Suprapubic skin (tissue), 4 donors: ENCODE data around the gene MYADM.
"Not testable (repeated sequence)": the region's sequence is repeated elsewhere in the genome, so short reads cannot be mapped to it uniquely, and the experiment has no call there.

Experiments used
- EP300 ChIP-seq: sonication (generic); formaldehyde crosslinking; IDR thresholded peaks from one replicate; pipeline ENCODE4 v1.6.1; 2017; ENCODE audit warnings: antibody characterized with exemption
- POLR2A ChIP-seq, 2 donors: fragments of 450-650 bp; IDR thresholded peaks; one replicate each; pipeline ENCODE4 v1.6.1; 2017; ENCODE audit warnings: antibody characterized with exemption in 2 of 2, mild to moderate bottlenecking in 2 of 2, moderate library complexity in 2 of 2
- POLR2AphosphoS5 ChIP-seq, 3 donors: sonication (generic); formaldehyde crosslinking; IDR thresholded peaks; one replicate each; pipeline ENCODE4 v1.6.1; 2017; ENCODE audit warnings: antibody characterized with exemption in 3 of 3
- TF ChIP-seq, protein P1 (sequence below), 2 donors: fragments of 200-600 bp in 1 of 2; fragments of 450-650 bp in 1 of 2; sonication (generic) in 1 of 2; IDR thresholded peaks; one replicate each; pipeline ENCODE4 v1.5.1; 2016 to 2019; ENCODE audit warnings: antibody characterized with exemption in 2 of 2, mild to moderate bottlenecking in 1 of 2, moderate library complexity in 1 of 2

GRCh38 chr19:53840914-53841313 is 26.8 kb upstream of the MYADM start:
- TF ChIP-seq, protein P1, sequence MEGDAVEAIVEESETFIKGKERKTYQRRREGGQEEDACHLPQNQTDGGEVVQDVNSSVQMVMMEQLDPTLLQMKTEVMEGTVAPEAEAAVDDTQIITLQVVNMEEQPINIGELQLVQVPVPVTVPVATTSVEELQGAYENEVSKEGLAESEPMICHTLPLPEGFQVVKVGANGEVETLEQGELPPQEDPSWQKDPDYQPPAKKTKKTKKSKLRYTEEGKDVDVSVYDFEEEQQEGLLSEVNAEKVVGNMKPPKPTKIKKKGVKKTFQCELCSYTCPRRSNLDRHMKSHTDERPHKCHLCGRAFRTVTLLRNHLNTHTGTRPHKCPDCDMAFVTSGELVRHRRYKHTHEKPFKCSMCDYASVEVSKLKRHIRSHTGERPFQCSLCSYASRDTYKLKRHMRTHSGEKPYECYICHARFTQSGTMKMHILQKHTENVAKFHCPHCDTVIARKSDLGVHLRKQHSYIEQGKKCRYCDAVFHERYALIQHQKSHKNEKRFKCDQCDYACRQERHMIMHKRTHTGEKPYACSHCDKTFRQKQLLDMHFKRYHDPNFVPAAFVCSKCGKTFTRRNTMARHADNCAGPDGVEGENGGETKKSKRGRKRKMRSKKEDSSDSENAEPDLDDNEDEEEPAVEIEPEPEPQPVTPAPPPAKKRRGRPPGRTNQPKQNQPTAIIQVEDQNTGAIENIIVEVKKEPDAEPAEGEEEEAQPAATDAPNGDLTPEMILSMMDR (IDR thresholded peaks at IDR 0.05), result not testable (repeated sequence)
- not testable (repeated sequence) for TF ChIP-seq POLR2A (IDR thresholded peaks at IDR 0.05); EP300; POLR2AphosphoS5 (IDR thresholded peaks at IDR 0.05)
